Natural killer cell treated with Interleukin-12 subunit alpha and Interleukin-12 subunit beta and Interleukin-15 and Interleukin-18, amount 100 ng/mL, for 72 hours (primary cell): ENCODE results near the gene RIPK1. TPM values are rescaled to one million over a fixed set of nuclear protein-coding genes. Genes with fewer than 3 reads are reported as not detected.
A peak's percentile ranks its signal among the peaks of the same experiment; 100 is the strongest.
"Not testable (repeated sequence)": the region's sequence is repeated elsewhere in the genome, so short reads cannot be mapped to it uniquely, and the experiment has no call there.

ENCODE experiments used
- ATAC-seq, 2 donors: fragments of 150-1000 bp; cut with Tn5 transposase in 1 of 2; sonication (Bioruptor Pico), chemical (Tn5 transposase) in 1 of 2; 2 replicates each; pipeline ENCODE4 v1.10.0; 2021
- DNase-seq: peaks from one replicate; pipeline ENCODE4 v3.0.0; 2022; ENCODE audit warnings: low spot score
- H3K27ac Mint-ChIP-seq, 2 donors: 1 replicate in 1 of 2; 2 replicates in 1 of 2; pipeline ENCODE4 v1.8.0; 2022; ENCODE audit warnings: mixed read lengths in 2 of 2, mild to moderate bottlenecking in 1 of 2, moderate library complexity in 1 of 2
- H3K27me3 Mint-ChIP-seq, 2 donors: 1 replicate in 1 of 2; 2 replicates in 1 of 2; pipeline ENCODE4 v1.8.0; 2022; ENCODE audit warnings: mixed read lengths in 2 of 2
- H3K36me3 Mint-ChIP-seq: one replicate; pipeline ENCODE4 v1.8.0; 2022; ENCODE audit warnings: mixed read lengths
- H3K4me1 Mint-ChIP-seq, 2 donors: 1 replicate in 1 of 2; 2 replicates in 1 of 2; pipeline ENCODE4 v1.8.0; 2022; ENCODE audit warnings: low read depth in 2 of 2, mixed read lengths in 2 of 2, mild to moderate bottlenecking in 1 of 2
- H3K4me3 Mint-ChIP-seq: one replicate; pipeline ENCODE4 v1.8.0; 2022; ENCODE audit warnings: mixed read lengths
- H3K9me3 Mint-ChIP-seq: 2 replicates; pipeline ENCODE4 v1.8.0; 2022; ENCODE audit warnings: mixed read lengths
- total RNA-seq, 2 donors: library from RNA; stranded (reverse); gene quantifications; one replicate each; pipeline ENCODE4 v1.2.3, GENCODE V29; 2022

Gene RIPK1
- total RNA-seq, 2 donors from 2014 or later, result 28.2 to 41.4 TPM

DNA sequence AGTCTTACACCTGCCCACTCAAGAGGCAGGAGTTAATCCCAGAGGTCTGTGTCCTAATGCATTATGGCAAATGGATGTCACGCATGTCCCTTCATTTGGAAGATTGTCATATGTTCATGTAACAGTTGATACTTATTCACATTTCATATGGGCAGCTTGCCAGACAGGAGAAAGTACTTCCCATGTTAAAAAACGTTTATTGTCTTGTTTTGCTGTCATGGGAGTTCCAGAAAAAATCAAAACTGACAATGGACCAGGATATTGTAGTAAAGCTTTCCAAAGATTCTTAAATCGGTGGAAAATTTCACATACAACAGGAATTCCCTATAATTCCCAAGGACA, 13.2 kb upstream of the RIPK1 start:
- not testable (repeated sequence) for H3K9me3 Mint-ChIP-seq, ATAC-seq, DNase-seq, H3K36me3 Mint-ChIP-seq, H3K4me3 Mint-ChIP-seq, H3K27me3 Mint-ChIP-seq, H3K27ac Mint-ChIP-seq
- peaks cover 21 to 29% of the 10 kb centered on the region in 2 donors for H3K4me1 Mint-ChIP-seq

DNA sequence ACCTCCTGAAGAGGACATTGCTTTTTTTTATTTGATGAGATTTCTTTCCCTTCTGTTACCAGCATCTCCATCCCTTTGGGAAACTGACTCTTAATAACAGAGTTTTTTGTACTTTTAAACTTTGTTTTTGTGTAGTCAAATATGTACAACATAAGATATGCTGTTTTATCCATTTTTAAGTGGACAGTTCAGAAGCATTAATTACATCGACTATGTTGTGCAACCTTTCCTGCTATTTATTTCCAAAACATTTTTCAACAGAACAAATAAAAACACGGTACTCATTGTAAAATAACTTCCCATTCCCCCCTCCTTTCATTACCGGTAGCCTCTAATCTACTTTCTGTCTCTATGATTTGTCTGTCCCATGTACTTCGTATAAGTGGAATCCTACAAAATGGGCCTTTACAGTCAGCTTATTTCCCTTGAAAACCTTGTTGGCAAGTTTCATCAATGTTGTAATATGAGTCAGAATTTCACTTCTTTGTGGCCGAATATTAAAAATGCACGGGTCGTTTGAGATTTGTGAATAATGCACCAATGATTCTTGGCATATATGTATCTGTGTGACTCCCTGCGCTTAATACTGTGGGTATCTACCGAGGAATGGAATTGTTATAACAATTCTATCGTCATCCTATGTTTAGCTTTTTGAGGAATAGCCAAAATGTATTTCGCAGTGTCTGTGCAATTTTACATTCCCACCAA, 11.1 kb upstream of the RIPK1 start:
- peaks cover 20 to 31% of the 10 kb centered on the region in 2 donors for H3K4me1 Mint-ChIP-seq
- no peak overlapping the region for H3K4me3 Mint-ChIP-seq
- no peaks in the 10 kb centered on the region for H3K9me3 Mint-ChIP-seq
- no peak overlapping the region for H3K27ac Mint-ChIP-seq
- H3K36me3 Mint-ChIP-seq, result no peaks in the 10 kb centered on the region
- ATAC-seq (no peak), DNase-seq (no peak)
- H3K27me3 Mint-ChIP-seq, result no peaks in the 10 kb centered on the region

- Mint-ChIP-seq H3K4me3 (peak overlapping the region; percentile 2), H3K27ac (peak overlapping the region in 1 of 2 donors; percentile 49), H3K4me1 (peaks cover 9 to 17% of the 10 kb centered on the region in 2 donors)
These were observed 9.3 kb upstream of the RIPK1 start for GRCh38 chr6:3058957-3059356.

GRCh38 chr6:3060092-3060491, 8.2 kb upstream of the RIPK1 start:
- H3K36me3 Mint-ChIP-seq, H3K4me3 Mint-ChIP-seq, H3K27ac Mint-ChIP-seq, H3K9me3 Mint-ChIP-seq, ATAC-seq, H3K27me3 Mint-ChIP-seq, DNase-seq: not testable (repeated sequence)
- H3K4me1 Mint-ChIP-seq, result peaks cover 18 to 20% of the 10 kb centered on the region in 2 donors

More at GRCh38 chr6:3058957-3059356, 9.3 kb upstream of the RIPK1 start:
- no peak for ATAC-seq
- Mint-ChIP-seq H3K9me3 (no peaks in the 10 kb centered on the region), H3K36me3 (no peaks in the 10 kb centered on the region), H3K27me3 (no peaks in the 10 kb centered on the region)
- DNase-seq, result no peak

DNA sequence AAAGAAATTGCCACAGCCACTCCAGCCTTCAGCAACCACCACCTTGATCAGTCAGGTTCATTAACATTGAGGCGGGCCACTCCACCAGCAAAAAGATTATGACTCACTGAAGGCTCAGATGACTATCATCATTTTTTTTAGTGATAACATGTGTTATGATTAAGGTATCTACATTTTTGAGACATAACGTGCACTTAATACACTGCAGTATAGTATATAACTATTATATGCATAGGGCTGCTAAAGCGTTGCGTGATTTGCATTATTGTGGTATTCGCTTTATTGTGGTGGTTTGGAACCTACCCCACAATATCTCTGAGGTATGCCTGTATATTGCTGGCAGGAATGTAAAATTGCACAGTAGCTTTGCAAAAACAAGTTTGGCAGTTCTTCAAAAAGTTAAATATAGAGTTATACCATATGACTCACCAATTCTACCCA, 6.8 kb upstream of the RIPK1 start:
- no peak for DNase-seq
- ATAC-seq, result no peak
- Mint-ChIP-seq H3K9me3 (no peaks in the 10 kb centered on the region), H3K4me1 (peaks cover 18 to 25% of the 10 kb centered on the region in 2 donors), H3K4me3 (no peak overlapping the region), H3K27me3 (no peaks in the 10 kb centered on the region), H3K36me3 (no peaks in the 10 kb centered on the region), H3K27ac (no peak overlapping the region)

DNA sequence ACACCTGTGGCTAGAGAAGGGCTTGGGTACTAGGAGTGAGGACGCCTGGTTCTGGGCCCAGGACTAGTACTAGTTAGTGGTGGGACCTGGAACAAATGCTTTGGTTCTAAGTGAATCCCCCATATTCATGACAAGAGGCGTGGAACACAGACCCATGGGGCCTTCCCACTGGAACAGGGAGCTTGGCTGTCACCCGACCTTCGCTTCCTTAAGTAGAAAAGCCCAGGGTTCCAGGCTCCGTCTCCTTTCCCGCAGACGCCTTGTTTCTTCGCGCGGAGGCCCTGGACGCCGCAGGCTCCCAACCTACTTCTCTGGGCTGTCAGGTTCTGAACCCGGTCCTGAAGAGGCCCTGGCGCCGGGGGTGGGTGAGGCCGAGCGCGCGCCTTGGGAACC, 5.0 kb upstream of the RIPK1 start:
- H3K4me1 Mint-ChIP-seq, result peaks cover 33 to 42% of the 10 kb centered on the region in 2 donors
- not testable (repeated sequence) for H3K9me3 Mint-ChIP-seq, ATAC-seq, H3K36me3 Mint-ChIP-seq, H3K27me3 Mint-ChIP-seq, DNase-seq
- H3K27ac Mint-ChIP-seq, result peak overlapping the region; percentile 78 to 90
- H3K4me3 Mint-ChIP-seq, result peak overlapping the region; percentile 93

GRCh38 chr6:3063733-3064700, 4.3 kb upstream of the RIPK1 start:
- Mint-ChIP-seq H3K9me3 (no peaks in the 10 kb centered on the region), H3K27ac (peak overlapping the region; percentile 78 to 90), H3K27me3 (no peaks in the 10 kb centered on the region), H3K4me1 (peaks cover 31 to 37% of the 10 kb centered on the region in 2 donors), H3K4me3 (peak overlapping the region; percentile 93), H3K36me3 (no peaks in the 10 kb centered on the region)
- ATAC-seq (peak; percentile 91 to 92), DNase-seq (peak; percentile 98)

DNA sequence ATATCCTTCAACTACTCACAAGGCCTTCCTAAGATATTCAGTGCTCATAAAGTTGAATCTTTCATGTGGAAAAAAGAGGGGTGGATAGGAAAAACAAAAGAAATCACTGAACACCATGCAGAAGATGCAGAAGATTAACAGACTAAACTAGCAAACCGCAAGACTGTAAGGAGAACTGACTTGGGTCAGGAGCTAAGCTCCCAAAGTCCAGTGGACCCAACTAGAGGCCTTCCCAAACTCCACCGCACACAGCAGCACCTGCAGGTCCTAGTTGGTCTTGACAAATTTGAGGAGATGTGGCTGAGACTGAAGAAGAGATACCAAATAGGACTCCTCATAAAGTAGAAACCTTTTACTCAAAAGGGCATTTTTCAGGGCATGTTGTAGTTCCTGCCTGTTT, 3.3 kb downstream of the RIPK1 start:
- no peaks in the 10 kb centered on the region for H3K9me3 Mint-ChIP-seq
- peaks cover 10% of the 10 kb centered on the region for H3K36me3 Mint-ChIP-seq
- DNase-seq (no peak), ATAC-seq (no peak)
- H3K4me1 Mint-ChIP-seq, result peaks cover 55 to 73% of the 10 kb centered on the region in 2 donors
- no peaks in the 10 kb centered on the region for H3K27me3 Mint-ChIP-seq
- peak overlapping the region; percentile 98 to 99 for H3K27ac Mint-ChIP-seq
- H3K4me3 Mint-ChIP-seq, result peak overlapping the region; percentile 42

DNA sequence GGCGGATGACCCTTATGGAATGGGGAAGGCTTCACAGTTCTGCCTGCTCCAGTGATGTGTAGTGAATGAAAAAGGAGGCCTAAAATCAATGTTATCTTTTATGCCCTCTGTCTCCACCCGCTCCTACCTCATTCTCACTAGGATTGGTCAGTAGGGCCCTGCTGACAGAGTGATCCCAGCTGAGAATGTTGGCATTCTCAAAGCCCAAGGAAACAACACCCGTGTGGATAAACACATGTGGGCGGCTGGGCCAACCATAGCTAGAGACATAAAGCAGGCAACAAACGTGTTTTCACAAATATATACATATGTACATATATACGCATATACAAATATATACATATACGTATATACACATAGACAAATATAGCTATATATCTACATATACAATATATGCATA, 4.5 kb downstream of the RIPK1 start:
- no peak for DNase-seq
- no peaks in the 10 kb centered on the region for H3K9me3 Mint-ChIP-seq
- H3K36me3 Mint-ChIP-seq, result peaks cover 19% of the 10 kb centered on the region
- ATAC-seq, result no peak
- H3K27me3 Mint-ChIP-seq, result no peaks in the 10 kb centered on the region
- no peak overlapping the region for H3K4me3 Mint-ChIP-seq
- peak overlapping the region in 1 of 2 donors; percentile 65 for H3K27ac Mint-ChIP-seq
- H3K4me1 Mint-ChIP-seq, result peaks cover 54 to 71% of the 10 kb centered on the region in 2 donors

DNA sequence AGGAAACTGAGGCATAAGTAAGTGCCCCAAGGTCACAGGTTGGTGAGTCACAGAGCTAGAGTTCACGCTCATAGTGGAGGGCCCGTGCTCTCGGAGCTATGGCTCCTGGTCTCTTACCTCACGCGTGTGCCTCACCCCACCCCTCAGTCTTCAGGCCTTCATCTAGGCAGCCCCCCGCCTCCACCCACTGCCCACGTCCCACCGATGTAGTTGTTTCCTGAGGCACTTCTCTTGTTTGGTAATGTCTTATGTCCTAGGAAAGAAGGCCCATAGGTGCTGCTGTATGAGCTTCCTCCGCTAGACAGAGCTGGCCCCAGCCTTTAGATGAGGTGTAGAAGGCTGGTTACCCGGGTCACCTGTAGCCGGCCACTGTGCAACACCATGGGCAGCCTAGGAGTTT, 5.1 kb downstream of the RIPK1 start:
- DNase-seq, result no peak
- peaks cover 23% of the 10 kb centered on the region for H3K36me3 Mint-ChIP-seq
- ATAC-seq, result no peak
- peak overlapping the region; percentile 10 to 12 for H3K27ac Mint-ChIP-seq
- no peaks in the 10 kb centered on the region for H3K9me3 Mint-ChIP-seq
- H3K4me3 Mint-ChIP-seq, result no peak overlapping the region
- H3K4me1 Mint-ChIP-seq, result peaks cover 53 to 67% of the 10 kb centered on the region in 2 donors
- no peaks in the 10 kb centered on the region for H3K27me3 Mint-ChIP-seq

DNA sequence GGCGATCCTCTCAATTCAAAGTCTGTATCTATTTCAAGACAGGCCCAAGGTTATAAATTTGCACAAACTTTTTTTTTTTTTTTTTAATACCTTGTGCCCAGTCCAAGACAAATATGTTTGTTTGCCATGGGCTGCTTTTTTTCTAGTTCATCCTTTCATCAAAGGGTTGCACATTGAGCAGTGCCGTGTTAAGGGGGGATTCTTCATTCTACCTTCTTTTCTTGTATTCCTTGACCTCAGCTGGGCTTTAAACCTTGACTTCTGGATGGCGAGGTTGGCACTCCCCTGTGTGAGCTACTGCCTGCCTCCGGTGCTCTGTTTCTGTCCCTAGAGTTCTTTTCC, 7.4 kb downstream of the RIPK1 start:
- DNase-seq (no peak), ATAC-seq (no peak)
- Mint-ChIP-seq H3K27ac (peak overlapping the region; percentile 68 to 91), H3K9me3 (no peaks in the 10 kb centered on the region), H3K27me3 (no peaks in the 10 kb centered on the region), H3K4me3 (peak overlapping the region; percentile 68), H3K36me3 (peaks cover 26% of the 10 kb centered on the region), H3K4me1 (peaks cover 47 to 56% of the 10 kb centered on the region in 2 donors)

DNA sequence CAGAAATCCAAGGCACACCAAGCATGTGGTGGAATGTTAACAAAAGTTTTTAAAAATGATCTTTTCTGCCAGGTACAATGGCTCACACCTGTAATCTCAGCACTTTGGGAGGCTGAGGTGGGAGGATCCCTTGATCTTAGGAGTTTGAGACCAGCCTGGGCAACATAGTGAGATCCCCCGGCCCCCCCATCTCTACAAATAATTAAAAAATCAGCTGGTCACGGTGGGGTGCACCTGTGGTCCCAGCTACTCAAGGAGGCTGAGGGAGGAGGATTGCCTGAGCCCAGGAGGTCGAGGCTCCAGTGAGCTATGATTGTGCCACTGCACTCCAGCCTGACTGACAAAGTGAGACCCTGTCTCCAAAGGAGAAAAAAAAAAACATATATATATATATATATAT, 8.0 kb downstream of the RIPK1 start:
- Mint-ChIP-seq H3K27me3 (no peaks in the 10 kb centered on the region), H3K4me3 (peak overlapping the region; percentile 68), H3K27ac (peak overlapping the region; percentile 68 to 91), H3K4me1 (peaks cover 43 to 51% of the 10 kb centered on the region in 2 donors), H3K36me3 (peaks cover 31% of the 10 kb centered on the region), H3K9me3 (no peaks in the 10 kb centered on the region)
- DNase-seq (no peak), ATAC-seq (no peak)

DNA sequence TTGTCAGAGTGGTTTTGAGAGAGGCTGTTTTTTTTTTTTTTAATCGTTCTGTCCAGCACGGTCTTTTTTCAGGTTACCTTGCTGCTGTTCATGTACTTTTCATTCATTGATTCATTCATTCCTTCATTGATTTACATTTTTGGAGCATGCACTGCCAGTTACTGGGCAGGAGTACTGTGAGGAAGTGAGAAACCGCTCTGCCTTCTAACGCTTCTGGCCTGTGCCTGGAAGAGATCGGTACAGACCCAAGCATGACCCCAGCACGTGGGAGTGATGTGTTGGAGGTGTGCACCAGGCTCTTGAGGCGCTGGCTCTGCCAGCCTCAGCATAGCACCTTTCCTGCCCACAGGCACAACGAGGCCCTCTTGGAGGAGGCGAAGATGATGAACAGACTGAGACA, 9.1 kb downstream of the RIPK1 start:
- ATAC-seq (no peak), DNase-seq (no peak)
- H3K4me3 Mint-ChIP-seq, result no peak overlapping the region
- H3K27ac Mint-ChIP-seq, result peak overlapping the region; percentile 68 to 91
- H3K9me3 Mint-ChIP-seq, result no peaks in the 10 kb centered on the region
- no peaks in the 10 kb centered on the region for H3K27me3 Mint-ChIP-seq
- peaks cover 39 to 46% of the 10 kb centered on the region in 2 donors for H3K4me1 Mint-ChIP-seq
- peaks cover 35% of the 10 kb centered on the region for H3K36me3 Mint-ChIP-seq

- not testable (repeated sequence) for H3K27me3 Mint-ChIP-seq, DNase-seq, H3K4me3 Mint-ChIP-seq, ATAC-seq, H3K9me3 Mint-ChIP-seq
- H3K36me3 Mint-ChIP-seq, result peaks cover 48% of the 10 kb centered on the region
- peak overlapping the region in 1 of 2 donors; percentile 20 for H3K27ac Mint-ChIP-seq
- H3K4me1 Mint-ChIP-seq, result peaks cover 36 to 41% of the 10 kb centered on the region in 2 donors
These were observed 10.7 kb downstream of the RIPK1 start for GRCh38 chr6:3078952-3079351.
